GM11168 (cell line): ENCODE results near the gene NOC3L.

ENCODE experiments used
- in situ Hi-C: fragments of 300-500 bp; cut with MboI; formaldehyde crosslinking; loops from one replicate; pipeline ENCODE4 v1.12.0; 2022; ENCODE audit warnings: low sequenced_read_pairs; ENCODE audit not compliant: unreplicated experiment

The NOC3L gene

GRCh38 chr10:94308866-94309265, 53.9 kb downstream of the NOC3L start:
- in situ Hi-C loops: no loop called here

- in situ Hi-C loops: no loop called here
These were observed 55.6 kb downstream of the NOC3L start for GRCh38 chr10:94307046-94307615.

DNA sequence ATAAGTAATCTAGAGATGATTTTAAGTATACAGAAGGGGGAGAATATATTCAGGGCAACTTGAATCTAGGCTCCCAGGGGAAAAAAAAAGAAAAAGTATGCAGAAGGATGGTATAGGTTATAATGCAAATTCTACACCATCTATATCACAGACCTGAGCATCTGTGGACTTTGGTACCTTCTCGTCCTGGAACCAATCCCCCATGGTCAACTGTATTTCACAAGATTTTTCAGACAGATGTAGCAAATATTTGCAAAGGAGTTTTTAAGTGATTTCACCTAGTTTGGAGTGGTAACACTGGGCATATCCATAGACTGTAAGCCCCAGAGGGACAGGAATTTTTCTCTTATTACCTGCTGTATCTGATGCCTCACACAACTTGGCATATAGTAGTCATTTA, 58.8 kb downstream of the NOC3L start:
- in situ Hi-C loops: no loop called here

GRCh38 chr10:94300042-94300441, 62.7 kb downstream of the NOC3L start:
- in situ Hi-C loops: no loop called here

- in situ Hi-C loops: no loop called here
These were observed 63.3 kb downstream of the NOC3L start for GRCh38 chr10:94299417-94299816.

- in situ Hi-C loops: no loop called here
These were observed 68.6 kb downstream of the NOC3L start for GRCh38 chr10:94294168-94294567.

DNA sequence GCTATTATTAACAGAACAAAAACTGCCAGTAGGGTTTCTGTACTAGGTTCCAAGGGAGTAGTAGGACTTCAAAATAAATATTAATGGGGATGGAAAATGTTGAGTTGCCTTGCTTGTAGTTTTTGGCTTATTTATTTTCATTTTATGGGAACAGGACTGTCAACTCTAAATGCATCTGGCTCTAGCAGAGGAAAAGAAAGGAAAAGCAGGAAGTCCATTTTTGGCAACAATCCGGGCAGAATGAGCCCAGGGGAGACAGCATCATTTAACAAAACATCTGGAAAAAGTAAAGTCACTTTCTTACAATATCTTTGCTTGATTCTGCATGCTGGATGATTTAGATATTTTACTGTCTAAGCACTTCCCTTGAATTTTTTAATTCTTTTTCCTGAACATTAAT, 69.4 kb downstream of the NOC3L start:
- in situ Hi-C loops: no loop called here

DNA sequence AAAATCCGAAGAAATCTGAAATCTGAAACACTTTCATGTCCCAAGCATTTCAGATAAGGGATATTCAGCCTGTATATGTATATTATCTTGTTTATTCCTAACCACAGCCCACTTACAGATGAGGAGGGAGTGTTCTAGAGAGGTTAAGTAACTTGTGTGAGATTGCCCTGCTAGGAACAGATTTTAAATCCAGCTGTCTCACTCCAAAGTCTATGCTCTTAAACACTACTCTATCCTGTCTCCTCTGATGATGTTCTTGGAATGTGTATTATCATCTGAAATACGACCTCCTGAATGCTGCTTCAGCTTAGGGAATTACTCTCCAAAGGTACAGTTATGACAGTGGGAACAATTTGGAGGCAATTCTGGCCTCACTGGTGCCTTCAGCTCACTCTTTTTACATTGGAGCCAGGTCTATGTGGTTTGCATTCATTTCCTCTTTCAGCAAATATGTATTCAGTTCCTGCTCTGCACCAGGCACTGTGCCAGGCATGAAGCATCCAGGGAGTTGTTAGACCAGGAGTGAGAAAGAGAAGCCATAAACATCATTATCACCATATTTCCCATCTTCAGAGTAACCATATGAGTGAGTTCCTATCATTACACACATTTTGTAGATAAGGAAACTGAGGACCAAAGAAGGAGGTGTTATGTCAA, 70.2 kb downstream of the NOC3L start:
- in situ Hi-C loops: no loop called here

DNA sequence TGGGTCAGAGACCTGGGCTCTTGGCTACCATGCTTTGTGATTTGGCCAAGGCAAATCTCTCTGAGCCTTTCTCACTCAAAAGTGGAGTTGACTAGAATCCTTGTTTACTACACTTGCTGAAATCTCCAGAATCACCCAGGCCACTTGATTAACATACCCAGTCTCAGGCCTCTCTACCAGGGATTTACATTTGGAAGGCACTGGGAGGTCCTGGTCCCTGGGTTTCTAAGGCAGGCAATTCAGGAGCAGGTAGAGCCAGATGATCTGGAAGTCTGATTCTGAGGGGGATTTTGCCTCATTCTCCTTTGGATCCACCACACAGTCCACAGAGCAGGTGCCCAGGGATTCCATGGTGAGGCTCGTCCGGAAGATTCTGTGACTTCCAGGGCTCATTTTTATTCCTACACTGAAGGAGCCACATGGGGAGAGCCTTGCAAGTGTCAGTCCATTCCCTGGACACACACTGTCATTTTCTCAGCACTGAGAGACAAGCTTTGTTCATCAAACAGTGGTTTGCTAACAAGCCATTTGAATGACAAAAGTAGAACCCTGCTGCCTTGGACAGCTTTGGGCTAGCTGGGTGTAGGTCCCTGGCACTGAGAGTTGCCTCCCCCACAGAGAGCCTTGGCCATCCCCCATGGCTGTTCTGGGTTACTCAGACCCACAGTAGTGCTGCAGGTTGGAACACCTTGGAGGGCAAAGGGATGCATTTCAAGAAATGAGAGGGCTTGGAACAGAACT, 74.2 kb downstream of the NOC3L start:
- in situ Hi-C loops: loop anchor here (10.0 kb wide), 1 partner anchor 156 kb away; no protein-coding TSS in a partner anchor

DNA sequence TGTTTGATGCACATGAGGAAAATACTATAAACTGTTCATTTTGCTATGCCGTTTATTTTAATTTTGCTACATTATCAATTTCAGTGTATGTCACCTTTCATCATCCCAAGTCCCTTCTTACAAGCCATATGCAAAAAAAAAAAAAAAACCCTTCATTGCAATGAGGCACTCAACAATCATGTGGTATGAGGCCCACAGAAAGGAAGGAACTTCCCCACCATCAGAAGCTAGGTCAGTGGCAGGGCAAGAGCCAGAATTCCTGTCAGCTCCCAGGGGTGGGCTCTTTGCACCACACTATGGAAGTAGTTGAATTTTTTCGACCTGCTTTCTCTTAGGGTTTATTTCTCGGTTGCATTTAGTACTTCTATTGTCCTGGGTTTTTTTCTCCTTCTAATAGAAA, 75.4 kb downstream of the NOC3L start:
- in situ Hi-C loops: loop anchor here (10.0 kb wide), 1 partner anchor 157 kb away; no protein-coding TSS in a partner anchor

DNA sequence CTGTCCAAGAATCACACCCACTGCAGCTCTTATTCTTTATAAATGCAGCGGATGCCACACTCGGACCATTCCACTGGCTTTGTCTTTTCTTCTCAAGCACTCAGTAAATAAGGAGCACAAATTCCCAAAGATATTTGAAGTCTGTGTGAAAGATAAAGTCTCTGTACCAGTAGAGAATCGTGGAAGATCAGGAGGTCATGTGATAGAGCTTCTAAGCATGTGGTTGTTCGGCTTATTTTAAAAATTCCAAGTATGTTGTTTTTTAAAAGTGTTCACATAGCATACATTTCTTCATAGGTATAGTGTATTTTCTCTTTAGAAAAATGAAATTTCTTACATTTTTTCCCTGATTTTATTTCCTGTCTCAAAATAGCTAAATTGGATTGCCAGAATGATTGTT, 75.8 kb downstream of the NOC3L start:
- in situ Hi-C loops: loop anchor here (10.0 kb wide), 1 partner anchor 158 kb away; no protein-coding TSS in a partner anchor

GRCh38 chr10:94285271-94285670, 77.5 kb downstream of the NOC3L start:
- in situ Hi-C loops: loop anchor here (10.0 kb wide), 1 partner anchor 160 kb away; no protein-coding TSS in a partner anchor
